ES-I3 (cell line): ENCODE measurements around the gene HTRA2.

ENCODE experiments used
- H3K36me3 ChIP-seq: 2 replicates; pipeline ENCODE4 v1.6.1; 2013; ENCODE audit warnings: mild to moderate bottlenecking, low read length, control low read depth, moderate library complexity; ENCODE audit not compliant: insufficient read depth
- H3K4me1 ChIP-seq: 2 replicates; pipeline ENCODE4 v1.6.1; 2013; ENCODE audit warnings: mild to moderate bottlenecking, control low read depth, low read length; ENCODE audit not compliant: insufficient read depth
- H3K9ac ChIP-seq: 2 replicates; pipeline ENCODE4 v1.6.1; 2013; ENCODE audit warnings: low read depth, mild to moderate bottlenecking, low read length, moderate library complexity
- H3K9me3 ChIP-seq: 2 replicates; pipeline ENCODE4 v1.6.1; 2013; ENCODE audit warnings: mild to moderate bottlenecking, low read length, moderate library complexity; ENCODE audit not compliant: control insufficient read depth, insufficient read depth

HTRA2 gene

DNA sequence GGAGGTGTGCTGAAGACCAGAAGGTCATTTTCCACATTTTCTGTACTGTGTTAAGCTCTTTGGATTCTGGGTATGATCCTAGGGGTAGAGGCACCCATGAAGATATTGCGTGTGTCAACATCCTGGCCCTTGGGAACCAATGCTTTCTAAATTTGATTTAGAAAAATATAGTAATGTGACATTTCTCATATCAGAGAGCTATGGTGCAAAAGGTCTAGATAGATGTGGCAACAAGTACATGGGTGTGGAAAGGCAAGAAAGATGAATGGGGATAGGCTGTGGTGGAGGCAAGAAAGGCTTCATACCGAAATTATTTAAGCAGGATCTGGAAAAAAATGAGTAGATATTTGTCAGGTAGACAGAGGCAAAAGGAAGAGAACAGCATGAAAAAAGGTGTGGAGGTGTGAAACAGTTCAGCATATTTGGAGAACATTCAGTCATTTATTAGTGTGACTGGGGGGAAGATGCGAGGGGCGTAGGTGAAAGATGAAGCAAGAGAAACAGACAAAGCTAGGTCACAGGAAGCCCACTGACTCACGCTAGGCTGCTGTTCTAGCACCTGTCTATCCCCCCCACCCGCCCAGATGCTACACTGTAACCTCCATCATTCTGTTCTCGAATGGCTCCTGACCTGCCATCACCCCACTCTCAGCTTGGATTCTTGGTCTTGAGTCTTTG, 36.5 kb downstream of the HTRA2 start:
- Histone ChIP-seq H3K9me3 (no peaks in the 10 kb centered on the region), H3K4me1 (no peaks in the 10 kb centered on the region), H3K9ac (no peak overlapping the region), H3K36me3 (no peaks in the 10 kb centered on the region)

- no peaks in the 10 kb centered on the region for H3K36me3 ChIP-seq
- no peaks in the 10 kb centered on the region for H3K4me1 ChIP-seq
- H3K9ac ChIP-seq = no peak overlapping the region
- no peaks in the 10 kb centered on the region for H3K9me3 ChIP-seq
These were observed 37.0 kb downstream of the HTRA2 start for GRCh38 chr2:74566754-74567085.

DNA sequence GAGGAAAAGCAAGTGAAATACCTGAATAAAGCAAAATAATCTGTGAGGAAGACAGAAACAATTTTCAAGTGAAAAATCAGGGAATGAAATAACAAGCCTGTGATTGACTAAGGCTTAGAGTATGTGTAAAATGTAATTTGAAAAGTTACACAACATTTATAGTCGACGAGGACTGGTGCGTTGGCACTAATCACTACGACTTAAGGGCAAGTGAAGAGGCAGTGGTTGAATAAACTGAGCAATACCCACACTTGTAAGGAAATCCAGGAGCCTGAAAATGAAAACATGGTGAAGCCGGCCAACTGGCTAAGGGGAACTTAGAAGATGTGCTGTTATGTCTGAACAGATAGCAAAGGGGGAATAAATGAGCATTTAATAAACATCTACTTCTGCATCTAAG, 38.1 kb downstream of the HTRA2 start:
- Histone ChIP-seq H3K4me1 (no peaks in the 10 kb centered on the region), H3K9me3 (no peaks in the 10 kb centered on the region), H3K9ac (no peak overlapping the region), H3K36me3 (no peaks in the 10 kb centered on the region)

- Histone ChIP-seq H3K9ac (no peak overlapping the region), H3K9me3 (no peaks in the 10 kb centered on the region), H3K4me1 (no peaks in the 10 kb centered on the region), H3K36me3 (no peaks in the 10 kb centered on the region)
These were observed 40.0 kb downstream of the HTRA2 start for GRCh38 chr2:74569686-74570085.

DNA sequence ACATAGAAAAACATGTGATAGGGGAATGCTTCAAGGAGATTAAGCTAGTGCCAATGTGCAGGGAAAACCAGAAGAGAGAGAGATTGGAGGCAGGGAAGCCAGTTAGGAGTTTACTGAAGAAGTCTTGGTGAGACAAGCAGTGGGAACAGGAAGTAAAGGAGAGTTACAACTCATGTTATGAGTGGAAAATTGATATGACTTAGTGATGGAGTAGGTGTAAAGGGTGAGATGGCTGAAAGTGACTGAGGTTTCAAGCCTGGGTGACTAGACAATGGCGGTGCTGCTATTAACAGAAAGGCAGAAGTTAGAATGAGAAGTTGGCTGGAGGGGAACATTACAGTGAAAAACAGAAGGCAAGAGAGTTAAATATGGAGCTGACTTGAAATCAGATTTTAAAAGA, 41.3 kb downstream of the HTRA2 start:
- H3K36me3 ChIP-seq = no peaks in the 10 kb centered on the region
- no peaks in the 10 kb centered on the region for H3K4me1 ChIP-seq
- no peak overlapping the region for H3K9ac ChIP-seq
- H3K9me3 ChIP-seq = no peaks in the 10 kb centered on the region

GRCh38 chr2:74572178-74572925, 42.6 kb downstream of the HTRA2 start:
- H3K9ac ChIP-seq = no peak overlapping the region
- no peaks in the 10 kb centered on the region for H3K9me3 ChIP-seq
- no peaks in the 10 kb centered on the region for H3K4me1 ChIP-seq
- no peaks in the 10 kb centered on the region for H3K36me3 ChIP-seq

DNA sequence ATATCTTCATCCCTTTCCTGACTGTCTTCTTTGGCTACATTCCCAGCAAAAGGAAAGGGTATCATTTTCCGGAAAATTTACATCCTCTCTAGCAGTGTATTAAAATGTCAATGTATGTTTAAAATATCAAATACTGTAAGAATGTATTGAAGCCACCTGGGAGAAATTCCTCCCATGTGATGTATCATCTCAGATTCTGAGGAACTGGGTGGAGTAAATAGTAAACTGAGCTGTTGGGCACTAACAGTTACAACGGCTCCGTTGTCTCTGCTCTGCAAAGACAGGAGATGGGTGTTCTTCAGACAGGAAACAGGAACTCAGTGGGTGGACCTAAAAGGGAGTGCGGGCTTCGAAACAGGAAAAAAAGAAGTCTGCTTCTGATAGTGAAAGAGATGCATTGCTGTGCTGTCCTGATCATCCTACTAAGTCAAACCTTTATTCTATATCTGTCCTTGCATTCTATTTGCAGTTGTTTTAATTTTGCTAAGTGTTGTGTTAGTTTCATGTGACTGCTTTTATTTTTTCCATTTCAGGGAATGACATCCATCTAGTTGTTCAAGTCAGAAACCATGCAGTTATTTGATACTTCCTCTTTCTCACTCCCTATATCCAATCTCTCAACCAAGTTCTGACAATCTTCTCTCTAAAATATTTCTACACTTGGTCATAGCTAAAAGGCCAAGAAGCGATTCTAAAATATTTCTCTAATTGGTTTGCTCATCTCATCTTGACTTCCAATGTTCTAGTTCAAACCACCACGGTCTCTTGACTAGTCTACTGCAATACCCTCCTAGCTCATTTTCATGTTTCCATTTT, 44.2 kb downstream of the HTRA2 start:
- H3K36me3 ChIP-seq = no peaks in the 10 kb centered on the region
- no peak overlapping the region for H3K9ac ChIP-seq
- H3K4me1 ChIP-seq = no peaks in the 10 kb centered on the region
- H3K9me3 ChIP-seq = no peaks in the 10 kb centered on the region

DNA sequence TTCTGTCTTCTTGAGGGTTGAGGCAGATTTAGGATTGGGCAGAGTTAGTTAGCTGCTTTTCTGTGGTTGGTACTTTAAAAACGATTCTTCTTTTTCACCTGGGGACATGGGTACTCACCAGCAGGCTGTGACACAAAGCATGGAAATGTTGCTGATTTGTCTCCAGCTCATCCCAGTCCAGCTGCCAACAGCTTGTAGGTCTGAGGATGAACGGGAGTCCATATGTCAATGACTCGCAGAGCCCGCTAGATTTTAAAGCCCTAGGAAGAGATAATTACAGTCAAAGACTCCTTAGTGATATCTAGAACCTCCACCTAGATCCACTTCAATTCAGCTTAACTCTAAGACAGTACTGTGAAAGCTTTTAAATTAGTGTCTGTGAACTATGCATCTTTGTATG, 45.6 kb downstream of the HTRA2 start:
- H3K4me1 ChIP-seq = no peaks in the 10 kb centered on the region
- no peaks in the 10 kb centered on the region for H3K9me3 ChIP-seq
- H3K36me3 ChIP-seq = no peaks in the 10 kb centered on the region
- H3K9ac ChIP-seq = no peak overlapping the region

DNA sequence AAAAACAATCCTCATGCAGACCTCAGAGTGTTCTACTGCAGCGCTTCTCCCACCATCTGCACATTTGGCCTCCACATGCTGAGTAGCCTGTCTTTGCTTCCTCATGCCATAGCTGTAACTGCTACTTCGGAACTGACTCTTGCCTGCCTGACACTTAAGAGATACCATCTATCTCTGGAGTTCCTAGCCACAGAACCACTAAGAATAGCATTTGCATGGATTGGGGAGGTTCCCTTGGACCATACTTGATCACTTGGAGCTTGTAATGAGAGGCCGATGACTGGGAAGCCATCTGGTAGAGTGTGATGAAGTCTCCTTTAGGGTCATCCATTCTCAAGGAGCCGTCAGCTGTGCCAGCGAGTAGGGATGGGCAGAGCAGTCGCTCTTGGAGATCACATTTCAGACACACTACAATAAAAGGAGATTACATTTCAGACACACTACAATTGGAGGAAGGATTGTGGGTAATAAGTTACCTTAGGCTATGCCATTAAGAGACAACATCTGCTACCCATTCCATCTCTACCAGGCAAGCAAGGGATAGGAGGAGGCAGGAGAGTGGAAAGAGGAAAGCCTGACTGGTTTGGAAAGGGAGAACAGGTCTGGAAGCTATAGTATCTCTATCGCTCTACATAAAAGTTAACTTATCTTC, 46.6 kb downstream of the HTRA2 start:
- Histone ChIP-seq H3K9me3 (no peaks in the 10 kb centered on the region), H3K9ac (no peak overlapping the region), H3K4me1 (no peaks in the 10 kb centered on the region), H3K36me3 (no peaks in the 10 kb centered on the region)

DNA sequence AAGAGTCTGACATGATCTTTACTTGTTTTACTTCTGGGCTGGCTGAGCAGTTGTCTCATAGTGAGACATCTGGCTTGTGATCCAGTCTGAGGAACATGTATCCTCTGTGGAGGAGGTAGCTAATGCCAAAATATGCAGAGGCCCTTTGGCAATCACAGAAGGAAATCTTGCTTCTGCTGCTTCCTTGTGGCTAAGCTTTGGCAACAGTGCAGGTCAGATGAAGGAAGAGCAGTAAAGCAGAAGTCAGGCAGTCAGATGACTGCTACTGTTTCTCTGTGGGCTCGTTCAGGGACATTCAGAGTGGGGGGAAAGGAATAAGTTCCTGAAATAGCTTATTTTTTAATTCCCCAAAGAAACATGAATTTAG, 47.1 kb downstream of the HTRA2 start:
- Histone ChIP-seq H3K36me3 (no peaks in the 10 kb centered on the region), H3K9me3 (no peaks in the 10 kb centered on the region), H3K9ac (no peak overlapping the region), H3K4me1 (no peaks in the 10 kb centered on the region)

DNA sequence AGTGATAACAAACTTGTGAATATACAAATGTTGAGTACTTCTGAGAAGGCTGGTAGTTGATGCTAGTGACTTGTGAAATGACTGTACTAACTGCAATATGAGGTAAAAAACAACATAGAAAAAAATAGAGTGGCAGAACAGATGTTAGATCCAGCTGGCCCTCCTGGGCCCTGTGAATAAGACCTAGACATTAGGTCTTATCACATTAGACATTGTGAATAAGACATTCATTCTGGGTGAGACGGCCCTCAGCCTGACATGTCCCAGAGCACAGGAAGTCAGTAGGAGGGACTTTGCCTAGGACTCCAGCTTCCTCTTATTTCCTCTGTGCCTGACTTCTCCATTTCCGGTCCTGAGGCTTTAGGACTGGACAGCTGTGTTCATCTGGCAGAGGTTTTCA, 47.7 kb downstream of the HTRA2 start:
- Histone ChIP-seq H3K4me1 (no peaks in the 10 kb centered on the region), H3K9ac (no peak overlapping the region), H3K36me3 (no peaks in the 10 kb centered on the region), H3K9me3 (no peaks in the 10 kb centered on the region)

GRCh38 chr2:74578408-74578807, 48.7 kb downstream of the HTRA2 start:
- Histone ChIP-seq H3K9ac (no peak overlapping the region), H3K4me1 (peaks cover 4% of the 10 kb centered on the region), H3K9me3 (no peaks in the 10 kb centered on the region), H3K36me3 (no peaks in the 10 kb centered on the region)

- Histone ChIP-seq H3K9ac (no peak overlapping the region), H3K4me1 (peaks cover 23% of the 10 kb centered on the region), H3K36me3 (no peaks in the 10 kb centered on the region), H3K9me3 (no peaks in the 10 kb centered on the region)
These were observed 51.7 kb downstream of the HTRA2 start for GRCh38 chr2:74581463-74581862.

- peaks cover 23% of the 10 kb centered on the region for H3K4me1 ChIP-seq
- no peaks in the 10 kb centered on the region for H3K36me3 ChIP-seq
These were observed 52.5 kb downstream of the HTRA2 start for GRCh38 chr2:74582184-74582583.

More at GRCh38 chr2:74582184-74582583, 52.5 kb downstream of the HTRA2 start:
- Histone ChIP-seq H3K9me3 (no peaks in the 10 kb centered on the region), H3K9ac (no peak overlapping the region)
